Nucleus accumbens (tissue), 56 donors: Measurements from ENCODE around the gene GALNT2.

Experiments used
- DNase-seq, 56 donors: peaks; one replicate each; lab custom pipeline; 2025; lab: John Stamatoyannopoulos, UW

The GALNT2 gene

GRCh38 chr1:230050973-230051735, 15.9 kb upstream of the GALNT2 start:
- DNase-seq, result no peak

GRCh38 chr1:230052018-230052417, 15.0 kb upstream of the GALNT2 start:
- no peak for DNase-seq

- DNase-seq, result no peak
Observed at GRCh38 chr1:230052665-230053064, 14.4 kb upstream of the GALNT2 start.

GRCh38 chr1:230054092-230054749, 12.8 kb upstream of the GALNT2 start:
- no peak for DNase-seq

GRCh38 chr1:230056098-230056497, 10.9 kb upstream of the GALNT2 start:
- no peak for DNase-seq

GRCh38 chr1:230057100-230057499, 9.9 kb upstream of the GALNT2 start:
- no peak for DNase-seq

GRCh38 chr1:230057681-230058565, 9.1 kb upstream of the GALNT2 start:
- no peak for DNase-seq

GRCh38 chr1:230058626-230059025, 8.4 kb upstream of the GALNT2 start:
- DNase-seq, result no peak

- DNase-seq, result no peak
Observed at GRCh38 chr1:230061801-230062200, 5.2 kb upstream of the GALNT2 start.

GRCh38 chr1:230062521-230062920, 4.5 kb upstream of the GALNT2 start:
- DNase-seq, result no peak

GRCh38 chr1:230064283-230064682, 2.8 kb upstream of the GALNT2 start:
- DNase-seq, result no peak

- no peak for DNase-seq
Observed at GRCh38 chr1:230065161-230065560, 1.9 kb upstream of the GALNT2 start.

- no peak for DNase-seq
Observed at GRCh38 chr1:230065571-230065970, 1.5 kb upstream of the GALNT2 start.

GRCh38 chr1:230066031-230066430, 1.0 kb upstream of the GALNT2 start:
- no peak for DNase-seq

GRCh38 chr1:230067419-230067870, 407 bp downstream of the GALNT2 start:
- peak in 10 of 56 donors; percentile 26 to 68 (median 42) for DNase-seq

- DNase-seq, result peak in 22 of 56 donors; percentile 22 to 65 (median 40)
Observed at GRCh38 chr1:230067871-230068620, 1.0 kb downstream of the GALNT2 start.

- DNase-seq, result no peak
Observed at GRCh38 chr1:230068621-230068873, 1.5 kb downstream of the GALNT2 start.

- DNase-seq, result peak in 5 of 56 donors; percentile 11 to 33 (median 16)
Observed at GRCh38 chr1:230068952-230069684, 2.1 kb downstream of the GALNT2 start.

GRCh38 chr1:230069796-230070195, 2.8 kb downstream of the GALNT2 start:
- peak in 1 of 56 donors; percentile 7 for DNase-seq
